SKM-1 (cell line): Measurements from ENCODE around the gene CLEC18B.
"Not testable (repeated sequence)": the region's sequence is repeated elsewhere in the genome, so short reads cannot be mapped to it uniquely, and the experiment has no call there.

Experiments used
- DNase-seq: peaks from one replicate; lab custom pipeline; 2025; ENCODE audit not compliant: unreplicated experiment; lab: John Stamatoyannopoulos, UW

CLEC18B gene

GRCh38 chr16:74446866-74447265 is 25.6 kb upstream of the CLEC18B start:
- DNase-seq: no peak

GRCh38 chr16:74443624-74444346 is 22.5 kb upstream of the CLEC18B start:
- DNase-seq: not testable (repeated sequence)

GRCh38 chr16:74439685-74440084 is 18.4 kb upstream of the CLEC18B start:
- no peak for DNase-seq

- no peak for DNase-seq
Measured at GRCh38 chr16:74438492-74438979, 17.3 kb upstream of the CLEC18B start.

GRCh38 chr16:74431516-74431915 is 10.2 kb upstream of the CLEC18B start:
- no peak for DNase-seq

- DNase-seq: peak; percentile 30
Measured at GRCh38 chr16:74430036-74430712, 8.9 kb upstream of the CLEC18B start.

- DNase-seq: not testable (repeated sequence)
Measured at GRCh38 chr16:74428493-74428892, 7.2 kb upstream of the CLEC18B start.

GRCh38 chr16:74425751-74426150 is 4.5 kb upstream of the CLEC18B start:
- not testable (repeated sequence) for DNase-seq

- DNase-seq: not testable (repeated sequence)
Measured at GRCh38 chr16:74423721-74424120, 2.4 kb upstream of the CLEC18B start.

GRCh38 chr16:74422086-74422485 is 808 bp upstream of the CLEC18B start:
- DNase-seq: not testable (repeated sequence)

GRCh38 chr16:74421482-74421785 is 156 bp upstream of the CLEC18B start:
- DNase-seq: not testable (repeated sequence)

GRCh38 chr16:74419811-74420210 is 1.5 kb downstream of the CLEC18B start:
- not testable (repeated sequence) for DNase-seq

GRCh38 chr16:74417897-74418296 is 3.4 kb downstream of the CLEC18B start:
- not testable (repeated sequence) for DNase-seq

GRCh38 chr16:74413920-74414319 is 7.4 kb downstream of the CLEC18B start:
- DNase-seq: not testable (repeated sequence)

GRCh38 chr16:74413485-74413884 is 7.8 kb downstream of the CLEC18B start:
- DNase-seq: not testable (repeated sequence)

- not testable (repeated sequence) for DNase-seq
Measured at GRCh38 chr16:74412775-74413390, 8.4 kb downstream of the CLEC18B start.

- not testable (repeated sequence) for DNase-seq
Measured at GRCh38 chr16:74412138-74412774, 9.0 kb downstream of the CLEC18B start.

GRCh38 chr16:74410981-74411380 is 10.3 kb downstream of the CLEC18B start:
- not testable (repeated sequence) for DNase-seq

- not testable (repeated sequence) for DNase-seq
Measured at GRCh38 chr16:74410057-74410957, 11.0 kb downstream of the CLEC18B start.
